Activated CD8-positive, alpha-beta T cell treated with anti-CD3 and anti-CD28 coated beads for 36 hours (primary cell): ENCODE measurements around the gene ZNF195. TPM values are rescaled to one million over a fixed set of nuclear protein-coding genes. Genes with fewer than 3 reads are reported as not detected.
A peak's percentile ranks its signal among the peaks of the same experiment; 100 is the strongest.
"Not testable (repeated sequence)": the region's sequence is repeated elsewhere in the genome, so short reads cannot be mapped to it uniquely, and the experiment has no call there.

Experiments
- ATAC-seq: fragments of 200-7000 bp; cut with Tn5 transposase; one replicate; pipeline ENCODE4 v1.10.0; 2021; ENCODE audit warnings: mild to moderate bottlenecking, moderate library complexity
- CTCF ChIA-PET: fragments of 350-600 bp; sonication (Branson Sonifier 250); formaldehyde crosslinking; loops from one replicate; lab custom pipeline; 2021; ENCODE audit warnings: antibody characterized with exemption; lab: Charles Lee
- POLR2A ChIA-PET: fragments of 350-600 bp; sonication (Branson Sonifier 250); formaldehyde crosslinking; loops from one replicate; lab custom pipeline; 2021; ENCODE audit warnings: antibody characterized with exemption; lab: Charles Lee
- DNase-seq: peaks from one replicate; pipeline ENCODE4 v3.0.0-alpha.2; 2020
- H3K27ac Mint-ChIP-seq: one replicate; pipeline ENCODE4 v1.8.0; 2021; ENCODE audit warnings: mild to moderate bottlenecking, mixed read lengths
- H3K27me3 Mint-ChIP-seq: one replicate; pipeline ENCODE4 v1.8.0; 2021; ENCODE audit warnings: mixed read lengths
- H3K36me3 Mint-ChIP-seq: one replicate; pipeline ENCODE4 v1.8.0; 2021; ENCODE audit warnings: low read depth, mixed read lengths
- H3K4me1 Mint-ChIP-seq: one replicate; pipeline ENCODE4 v1.8.0; 2021; ENCODE audit warnings: low read depth, mixed read lengths
- H3K4me3 Mint-ChIP-seq: one replicate; pipeline ENCODE4 v1.8.0; 2021; ENCODE audit warnings: mild to moderate bottlenecking, moderate library complexity, mixed read lengths
- H3K9me3 Mint-ChIP-seq: one replicate; pipeline ENCODE4 v1.8.0; 2021; ENCODE audit warnings: mixed read lengths
- CTCF ChIP-seq: fragments of 200-600 bp; IDR thresholded peaks from one replicate; pipeline ENCODE4 v1.8.0; 2022; ENCODE audit warnings: antibody characterized with exemption, mild to moderate bottlenecking
- intact Hi-C: fragments of 100-400 bp; cut with micrococcal nuclease; formaldehyde crosslinking; loops from one replicate; pipeline ENCODE4 v1.10.0; 2022
- total RNA-seq, 2 experiments: library from RNA; stranded (reverse); gene quantifications; one replicate each; pipeline ENCODE4 v1.2.3, GENCODE V29; 2021

ZNF195 gene
- total RNA-seq, result 10 to 100 TPM; 34.3 to 37.6 TPM

- DNase-seq (peak; percentile 100), ATAC-seq (peak; percentile 100)
- CTCF ChIA-PET, result interaction anchor here (1.2 to 6.0 kb wide), 3 partner anchors 30 to 38 kb away, joined by 3 to 32 read pairs (median 10); no protein-coding TSS in a partner anchor
- Mint-ChIP-seq H3K27ac (peak within 1 kb of the TSS; percentile 96), H3K36me3 (peaks cover 48% of the 10 kb centered on the region), H3K4me1 (peaks cover 46% of the 10 kb centered on the region), H3K4me3 (peak within 1 kb of the TSS; percentile 91), H3K27me3 (no peaks in the 10 kb centered on the region), H3K9me3 (peaks cover 4% of the 10 kb centered on the region)
- intact Hi-C loops, result no loop called here
- POLR2A ChIA-PET, result interaction anchor here (0.7 to 2.0 kb wide), 5 partner anchors 10 to 43 kb away, joined by 3 to 11 read pairs (median 4); no protein-coding TSS in a partner anchor
- TF ChIP-seq CTCF, result no peak
Observed at GRCh38 chr11:3378426-3379423, at the start of gene ZNF195. Gene ZNF195 (minus strand): TSS chr11:3379146. CDS start chr11:3379040, 106 bp downstream.

- H3K9me3 Mint-ChIP-seq, H3K4me3 Mint-ChIP-seq, H3K27ac Mint-ChIP-seq, ATAC-seq, intact Hi-C loops, H3K36me3 Mint-ChIP-seq, H3K4me1 Mint-ChIP-seq, DNase-seq, POLR2A ChIA-PET: not testable (repeated sequence)
- CTCF ChIA-PET, result interaction anchor here (0.6 kb wide), 1 partner anchor 19 kb away, joined by 4 read pairs; no protein-coding TSS in a partner anchor
- H3K27me3 Mint-ChIP-seq, result peaks cover 15% of the 10 kb centered on the region
Observed at GRCh38 chr11:3428076-3428475, 49.1 kb upstream of the ZNF195 start.

- H3K9me3 Mint-ChIP-seq, H3K4me1 Mint-ChIP-seq, ATAC-seq, intact Hi-C loops, H3K4me3 Mint-ChIP-seq, DNase-seq, POLR2A ChIA-PET, H3K27ac Mint-ChIP-seq, H3K36me3 Mint-ChIP-seq, CTCF ChIA-PET: not testable (repeated sequence)
- peaks cover 15% of the 10 kb centered on the region for H3K27me3 Mint-ChIP-seq
Observed at GRCh38 chr11:3426541-3426940, 47.6 kb upstream of the ZNF195 start.

GRCh38 chr11:3423928-3424327 lies 45.0 kb upstream of the ZNF195 start:
- DNase-seq, H3K27ac Mint-ChIP-seq, intact Hi-C loops, H3K9me3 Mint-ChIP-seq, H3K36me3 Mint-ChIP-seq, ATAC-seq, POLR2A ChIA-PET: not testable (repeated sequence)
- Mint-ChIP-seq H3K4me3 (peak overlapping the region; percentile 90), H3K27me3 (peaks cover 10% of the 10 kb centered on the region), H3K4me1 (peaks cover 16% of the 10 kb centered on the region)
- CTCF ChIA-PET, result interaction anchor here (0.7 kb wide), 1 partner anchor 15 kb away, joined by 3 read pairs; no protein-coding TSS in a partner anchor

GRCh38 chr11:3423138-3423731 lies 44.3 kb upstream of the ZNF195 start:
- Mint-ChIP-seq H3K4me3 (peak overlapping the region; percentile 90), H3K4me1 (peaks cover 16% of the 10 kb centered on the region)
- H3K36me3 Mint-ChIP-seq, H3K9me3 Mint-ChIP-seq, H3K27me3 Mint-ChIP-seq, intact Hi-C loops, ATAC-seq, DNase-seq, H3K27ac Mint-ChIP-seq, POLR2A ChIA-PET: not testable (repeated sequence)
- CTCF ChIA-PET, result interaction anchor here (0.7 kb wide), 1 partner anchor 15 kb away, joined by 3 read pairs; no protein-coding TSS in a partner anchor

GRCh38 chr11:3422380-3423137 lies 43.6 kb upstream of the ZNF195 start:
- H3K27me3 Mint-ChIP-seq, H3K36me3 Mint-ChIP-seq, H3K9me3 Mint-ChIP-seq, intact Hi-C loops, CTCF ChIA-PET: not testable (repeated sequence)
- peak overlapping the region; percentile 90 for H3K4me3 Mint-ChIP-seq
- POLR2A ChIA-PET, result interaction anchor here (0.8 kb wide), 1 partner anchor 44 kb away, joined by 3 read pairs; the partner anchor contains the start of gene ZNF195
- peak overlapping the region; percentile 94 for H3K27ac Mint-ChIP-seq
- ATAC-seq (peak; percentile 99), DNase-seq (peak; percentile 99)
- H3K4me1 Mint-ChIP-seq, result peaks cover 16% of the 10 kb centered on the region

- H3K9me3 Mint-ChIP-seq, H3K27me3 Mint-ChIP-seq, intact Hi-C loops, H3K36me3 Mint-ChIP-seq, CTCF ChIA-PET, ATAC-seq: not testable (repeated sequence)
- Mint-ChIP-seq H3K4me1 (peaks cover 16% of the 10 kb centered on the region), H3K27ac (peak overlapping the region; percentile 76), H3K4me3 (peak overlapping the region; percentile 90)
- POLR2A ChIA-PET, result interaction anchor here (0.8 kb wide), 1 partner anchor 43 kb away, joined by 3 read pairs; the partner anchor contains the start of gene ZNF195
- peak; percentile 56 for DNase-seq
Observed at GRCh38 chr11:3421608-3422379, 42.8 kb upstream of the ZNF195 start.

- DNase-seq, H3K27ac Mint-ChIP-seq, intact Hi-C loops, H3K4me3 Mint-ChIP-seq, ATAC-seq, POLR2A ChIA-PET, H3K36me3 Mint-ChIP-seq, H3K27me3 Mint-ChIP-seq, H3K9me3 Mint-ChIP-seq: not testable (repeated sequence)
- CTCF ChIA-PET, result interaction anchor here (1.2 kb wide), 1 partner anchor 12 kb away, joined by 3 read pairs; no protein-coding TSS in a partner anchor
- H3K4me1 Mint-ChIP-seq, result peaks cover 16% of the 10 kb centered on the region
Observed at GRCh38 chr11:3420281-3421042, 41.5 kb upstream of the ZNF195 start.

GRCh38 chr11:3419496-3419895 lies 40.5 kb upstream of the ZNF195 start:
- CTCF ChIA-PET, result interaction anchor here (1.2 kb wide), 1 partner anchor 11 kb away, joined by 3 read pairs; no protein-coding TSS in a partner anchor
- H3K4me3 Mint-ChIP-seq, H3K9me3 Mint-ChIP-seq, ATAC-seq, H3K27ac Mint-ChIP-seq, POLR2A ChIA-PET, intact Hi-C loops, DNase-seq, H3K27me3 Mint-ChIP-seq, H3K36me3 Mint-ChIP-seq: not testable (repeated sequence)
- H3K4me1 Mint-ChIP-seq, result peaks cover 16% of the 10 kb centered on the region
